Measurements from ENCODE around the gene CCS.

GRCh38 chr11:66603072-66603471 lies 10.1 kb downstream of the CCS start:
- no peak for TF ChIP-seq POLR2A (IDR thresholded peaks at IDR 0.05)
- TF ChIP-seq, protein P1, sequence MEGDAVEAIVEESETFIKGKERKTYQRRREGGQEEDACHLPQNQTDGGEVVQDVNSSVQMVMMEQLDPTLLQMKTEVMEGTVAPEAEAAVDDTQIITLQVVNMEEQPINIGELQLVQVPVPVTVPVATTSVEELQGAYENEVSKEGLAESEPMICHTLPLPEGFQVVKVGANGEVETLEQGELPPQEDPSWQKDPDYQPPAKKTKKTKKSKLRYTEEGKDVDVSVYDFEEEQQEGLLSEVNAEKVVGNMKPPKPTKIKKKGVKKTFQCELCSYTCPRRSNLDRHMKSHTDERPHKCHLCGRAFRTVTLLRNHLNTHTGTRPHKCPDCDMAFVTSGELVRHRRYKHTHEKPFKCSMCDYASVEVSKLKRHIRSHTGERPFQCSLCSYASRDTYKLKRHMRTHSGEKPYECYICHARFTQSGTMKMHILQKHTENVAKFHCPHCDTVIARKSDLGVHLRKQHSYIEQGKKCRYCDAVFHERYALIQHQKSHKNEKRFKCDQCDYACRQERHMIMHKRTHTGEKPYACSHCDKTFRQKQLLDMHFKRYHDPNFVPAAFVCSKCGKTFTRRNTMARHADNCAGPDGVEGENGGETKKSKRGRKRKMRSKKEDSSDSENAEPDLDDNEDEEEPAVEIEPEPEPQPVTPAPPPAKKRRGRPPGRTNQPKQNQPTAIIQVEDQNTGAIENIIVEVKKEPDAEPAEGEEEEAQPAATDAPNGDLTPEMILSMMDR (IDR thresholded peaks at IDR 0.05): no peak

All from right lobe of liver (tissue), 4 donors.